Activated CD8-positive, alpha-beta memory T cell treated with anti-CD3 and anti-CD28 coated beads for 4 hours (primary cell): ENCODE data around the gene KCNJ10.

Experiments
- DNase-seq, 2 donors: peaks; one replicate each; pipeline ENCODE4 v3.0.0-alpha.2; 2020; ENCODE audit warnings: low read depth in 2 of 2

KCNJ10 gene

GRCh38 chr1:159991513-159991912 lies 78.4 kb downstream of the KCNJ10 start:
- DNase-seq: no peak

- no peak for DNase-seq
Observed at GRCh38 chr1:159990005-159990404, 80.0 kb downstream of the KCNJ10 start.

GRCh38 chr1:159989581-159989980 lies 80.4 kb downstream of the KCNJ10 start:
- no peak for DNase-seq

- DNase-seq: no peak
Observed at GRCh38 chr1:159988006-159988405, 82.0 kb downstream of the KCNJ10 start.

DNA sequence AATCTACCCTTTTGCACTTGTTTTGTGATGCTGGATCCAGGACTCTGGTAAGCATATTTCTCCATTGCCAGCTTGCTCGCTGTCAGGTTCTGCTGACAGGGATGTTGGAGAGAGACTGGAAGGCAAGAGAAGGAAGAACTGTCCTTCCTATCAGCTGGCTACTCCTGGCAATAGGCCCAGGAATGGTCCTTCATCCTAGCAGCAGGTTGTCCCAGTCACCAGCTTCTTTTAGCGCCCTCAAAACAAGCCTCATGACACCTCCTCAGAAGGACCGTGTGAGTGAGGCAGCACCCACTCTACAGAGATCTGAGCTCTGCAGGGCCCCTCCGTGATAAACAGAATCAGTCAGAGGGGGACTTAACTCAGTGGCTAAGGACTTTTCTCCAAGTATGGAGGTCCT lies 82.8 kb downstream of the KCNJ10 start:
- DNase-seq: no peak

DNA sequence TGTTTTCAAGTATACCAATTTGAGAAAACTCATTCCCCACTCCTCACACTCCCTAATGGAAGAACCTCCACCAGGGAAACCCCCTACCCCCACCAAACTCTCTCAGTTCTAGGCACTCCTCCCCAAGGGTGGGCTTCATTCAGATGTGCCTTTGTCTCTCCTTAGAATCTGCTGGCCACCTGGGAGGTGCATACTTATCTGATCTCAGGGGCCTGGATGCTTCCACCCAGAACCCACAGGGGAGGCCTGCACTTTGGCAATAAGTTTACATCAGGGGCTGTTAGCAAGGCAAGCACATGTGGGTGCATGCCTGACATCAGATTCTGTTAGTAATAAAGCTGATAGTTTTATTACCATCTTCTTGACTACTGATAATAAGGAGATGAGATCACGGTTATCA lies 83.4 kb downstream of the KCNJ10 start:
- DNase-seq: no peak

GRCh38 chr1:159986093-159986492 lies 83.9 kb downstream of the KCNJ10 start:
- no peak for DNase-seq

GRCh38 chr1:159985473-159985872 lies 84.5 kb downstream of the KCNJ10 start:
- no peak for DNase-seq

GRCh38 chr1:159983681-159984080 lies 86.3 kb downstream of the KCNJ10 start:
- no peak for DNase-seq

DNA sequence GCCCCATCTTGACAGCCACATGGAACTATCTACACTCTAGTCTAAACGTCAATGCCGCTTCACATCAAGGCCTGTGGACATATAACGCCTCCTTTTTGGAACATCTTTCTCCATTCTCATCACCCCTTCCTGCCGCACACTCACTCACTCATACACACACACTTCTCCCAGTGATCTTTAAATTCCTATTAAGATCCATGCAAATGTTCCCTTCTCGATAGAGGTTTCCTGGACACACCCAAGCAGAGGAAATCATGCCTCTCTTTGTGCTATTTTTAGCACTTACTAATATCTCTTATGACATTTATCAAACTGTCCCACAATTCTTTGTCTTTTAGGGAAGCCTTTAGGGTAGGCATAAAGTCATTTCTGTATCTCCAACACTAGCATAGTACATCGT lies 87.7 kb downstream of the KCNJ10 start:
- DNase-seq: no peak

DNA sequence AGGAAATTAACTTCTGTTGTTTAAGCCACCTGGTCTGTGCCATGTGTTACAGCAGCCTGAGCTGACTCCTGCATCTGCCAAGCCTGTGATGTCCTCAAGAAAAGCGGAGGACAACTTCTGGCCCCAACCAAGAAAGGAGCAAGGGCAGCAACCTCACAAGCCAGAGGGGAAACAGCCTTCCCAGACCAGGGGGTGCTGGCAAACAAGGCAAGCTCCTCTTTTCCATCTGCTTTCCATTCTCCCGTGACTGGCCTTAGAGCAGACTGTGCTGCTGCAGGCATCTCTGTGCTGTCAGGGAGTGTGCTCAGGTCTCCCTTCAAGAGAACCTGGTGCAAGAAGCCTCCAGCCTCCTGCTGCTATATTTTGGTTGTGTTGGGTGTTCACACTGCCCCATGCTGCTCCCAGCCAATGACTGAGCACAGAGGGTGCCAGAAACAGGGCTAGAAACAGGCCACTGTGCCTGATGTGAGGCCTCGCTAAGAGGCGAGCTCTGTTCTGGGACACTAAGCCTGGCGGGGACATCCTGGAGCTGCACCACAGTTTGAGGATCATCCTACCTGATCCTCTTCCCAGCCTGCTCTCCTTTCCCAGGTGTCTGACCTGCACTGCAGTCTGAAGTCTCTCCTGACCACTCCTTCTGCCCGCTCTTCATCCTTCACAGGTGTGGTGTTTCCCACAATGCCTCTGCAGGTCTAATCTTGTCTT lies 88.5 kb downstream of the KCNJ10 start:
- DNase-seq: no peak

DNA sequence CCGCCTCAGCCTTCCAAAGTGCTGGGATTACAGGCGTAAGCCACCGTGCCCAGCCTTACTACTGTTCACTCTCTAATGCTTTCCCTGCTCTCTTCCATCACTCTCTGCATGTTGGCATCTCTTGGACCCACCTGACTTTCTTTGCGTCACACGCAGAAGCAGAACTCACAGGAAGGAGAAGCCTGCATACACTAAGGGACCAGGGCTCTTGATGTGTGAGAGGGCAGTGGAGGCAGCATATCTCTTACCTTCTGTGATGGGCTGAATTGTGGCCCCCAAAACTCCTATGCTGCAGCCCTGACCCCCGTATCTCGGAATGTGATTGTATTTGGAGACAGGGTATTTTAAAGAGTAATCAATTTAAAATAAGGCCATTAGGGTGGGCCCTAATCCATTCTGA lies 89.2 kb downstream of the KCNJ10 start:
- DNase-seq: no peak

DNA sequence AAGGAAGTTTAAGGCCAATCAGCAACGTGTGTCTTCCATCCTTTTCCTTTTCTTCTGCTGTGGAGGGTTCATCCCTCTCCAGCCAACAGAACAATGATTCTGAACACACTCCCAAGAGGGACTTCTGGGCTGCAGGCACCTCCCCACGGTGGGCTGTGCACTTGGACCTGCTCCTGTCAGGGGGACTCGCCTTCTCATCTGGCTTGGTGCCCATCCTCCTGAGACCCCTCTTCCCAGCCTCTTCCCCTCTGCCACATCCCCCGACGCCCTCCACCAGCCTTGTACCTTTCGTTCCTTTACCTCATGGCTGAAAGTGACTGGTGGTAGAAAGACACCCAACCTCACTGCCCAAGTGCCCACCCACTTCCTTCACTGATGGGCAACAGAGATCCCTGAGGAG lies 89.9 kb downstream of the KCNJ10 start:
- no peak for DNase-seq

DNA sequence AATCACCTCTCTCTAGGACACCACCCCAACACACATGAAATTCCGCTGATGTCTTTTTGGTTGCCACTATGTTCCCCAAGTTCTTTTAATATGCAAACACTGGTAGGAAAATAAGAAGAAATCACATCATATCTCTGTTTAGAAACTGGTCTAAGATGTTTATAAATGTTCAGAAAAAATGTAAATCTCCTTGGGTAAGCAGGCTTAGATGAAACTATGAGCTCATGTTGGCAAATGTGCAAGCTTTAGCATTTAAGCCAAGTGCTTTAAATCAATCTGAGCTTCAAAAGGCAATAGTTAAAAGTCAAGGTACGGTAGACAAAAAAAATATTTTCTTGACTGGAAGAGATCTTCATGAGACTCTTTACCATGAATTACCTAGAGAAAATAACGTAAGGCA lies 90.7 kb downstream of the KCNJ10 start:
- no peak for DNase-seq

DNA sequence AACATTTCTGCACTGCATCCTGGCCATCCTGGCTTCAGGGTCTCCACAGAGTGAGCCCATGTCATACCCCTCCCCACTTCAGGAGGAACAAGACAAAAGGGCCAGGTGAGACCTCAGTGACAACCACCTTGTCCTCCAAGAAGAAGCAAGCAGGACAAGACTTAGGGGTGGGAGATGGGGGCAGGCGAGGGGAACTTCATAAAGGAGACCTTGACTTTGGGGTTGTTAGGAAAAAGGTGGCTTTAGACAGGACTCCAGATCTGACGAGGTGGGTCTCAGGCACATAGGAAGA lies 91.9 kb downstream of the KCNJ10 start:
- DNase-seq: no peak

- no peak for DNase-seq
Observed at GRCh38 chr1:159977364-159978106, 92.4 kb downstream of the KCNJ10 start.

DNA sequence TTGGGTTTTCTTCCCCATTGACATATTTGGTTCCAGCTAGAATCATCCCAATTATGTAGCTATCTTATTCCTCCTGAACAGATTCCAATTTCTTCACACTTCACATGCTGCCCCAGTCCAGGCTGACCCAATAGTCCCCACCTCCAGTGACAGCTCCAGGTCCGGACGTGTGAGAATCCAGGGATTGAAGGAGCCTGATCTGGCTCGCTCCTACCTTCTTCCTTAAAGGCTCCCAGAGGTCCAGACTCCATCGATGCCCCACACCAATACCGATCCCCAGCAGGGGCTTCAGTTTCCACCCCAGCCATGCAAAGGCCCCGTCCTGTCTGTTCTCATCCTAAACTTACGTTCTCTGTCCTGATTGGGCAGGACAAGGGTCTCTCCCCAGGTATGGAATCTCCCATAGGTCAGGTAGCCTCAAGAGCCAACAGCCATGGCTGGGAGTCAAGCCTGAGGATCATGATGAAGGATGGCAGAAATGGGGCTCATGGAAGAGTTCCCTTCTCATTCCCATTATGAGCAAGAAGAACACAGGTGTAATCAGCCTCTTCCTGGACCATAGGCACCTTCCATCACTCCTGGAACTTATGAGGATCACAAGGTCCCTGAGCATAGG lies 95.5 kb downstream of the KCNJ10 start:
- no peak for DNase-seq

- DNase-seq: no peak
Observed at GRCh38 chr1:159973350-159973940, 96.5 kb downstream of the KCNJ10 start.

DNA sequence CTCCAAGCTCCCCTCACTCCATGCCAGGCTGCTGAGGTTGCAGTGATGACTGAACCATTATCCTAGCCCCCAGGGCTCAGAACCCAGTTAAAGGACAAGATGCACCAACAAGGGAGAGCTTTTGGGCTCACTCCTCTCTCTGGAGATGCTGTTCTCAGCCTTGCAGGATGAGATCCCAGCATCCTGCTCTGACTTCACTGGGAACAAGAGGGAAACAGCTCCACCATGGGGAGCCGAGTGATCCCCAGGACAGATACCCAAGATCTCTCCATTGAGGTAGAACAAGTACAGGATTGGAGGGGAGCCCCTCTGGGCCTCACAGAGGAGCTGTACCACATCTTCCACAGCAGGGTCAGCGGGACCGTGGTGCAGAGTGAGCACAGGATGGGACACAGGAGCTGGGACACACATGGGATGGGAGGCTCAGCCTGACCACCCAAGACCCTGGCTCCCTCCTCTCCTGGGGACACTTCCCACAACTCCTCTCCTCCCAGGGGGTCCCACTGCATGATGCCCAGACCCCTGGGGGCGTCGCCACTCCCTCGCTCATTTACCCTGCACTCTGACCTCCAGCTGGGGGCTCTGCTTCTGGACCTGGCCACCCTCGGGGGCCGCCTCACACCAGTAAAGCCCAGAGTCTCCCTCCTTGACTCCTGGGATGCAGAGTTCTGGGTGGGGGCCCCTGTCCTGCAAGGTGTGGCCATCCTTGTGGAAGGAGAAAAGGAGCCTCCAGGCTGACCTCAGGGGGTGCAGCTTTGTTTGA lies 97.3 kb downstream of the KCNJ10 start:
- DNase-seq: no peak

- no peak for DNase-seq
Observed at GRCh38 chr1:159970932-159971342, 99.0 kb downstream of the KCNJ10 start.

- DNase-seq: no peak
Observed at GRCh38 chr1:159968901-159969300, 101.1 kb downstream of the KCNJ10 start.

DNA sequence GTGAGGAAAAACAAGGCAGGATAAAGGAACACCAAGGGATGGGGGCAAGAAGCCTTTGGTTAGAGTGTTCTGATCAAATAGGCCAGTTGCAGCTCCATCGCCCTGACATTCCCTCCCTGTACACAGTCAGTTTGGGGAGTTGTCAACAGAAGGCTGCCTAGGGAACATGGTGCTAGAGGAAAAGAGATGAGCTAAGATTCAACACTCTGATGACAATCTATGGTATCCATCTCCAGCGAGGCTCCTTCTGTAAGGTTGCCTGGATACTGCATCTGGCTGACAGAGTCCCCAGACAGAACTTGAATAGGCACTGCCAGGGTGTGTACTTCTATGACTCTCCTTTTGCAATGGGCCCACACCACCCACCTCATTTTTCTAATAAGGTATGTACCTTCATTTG lies 104.7 kb downstream of the KCNJ10 start:
- no peak for DNase-seq
